AG04450 (cell line): ENCODE measurements around the gene PAX1. TPM values are rescaled to one million over a fixed set of nuclear protein-coding genes. Genes with fewer than 3 reads are reported as not detected.

ENCODE experiments used
- CTCF ChIA-PET: fragments of 300-600, 350-600 bp; formaldehyde crosslinking; extraction: SDS; loops from one replicate; lab custom pipeline; 2022; ENCODE audit warnings: antibody characterized with exemption, inconsistent platforms; lab: Charles Lee
- POLR2A ChIA-PET: fragments of 350-600 bp; formaldehyde crosslinking; extraction: SDS; loops from one replicate; lab custom pipeline; 2021; ENCODE audit warnings: antibody characterized with exemption, inconsistent platforms; lab: Yijun Ruan, JAX
- DNase-seq: peaks from one replicate; pipeline ENCODE4 v3.0.0-alpha.2; 2011; ENCODE audit warnings: low read depth, low spot score
- H3K27ac ChIP-seq: one replicate; pipeline ENCODE4 v1.5.1; 2012; ENCODE audit warnings: low read depth, low read length, control low read depth
- H3K27me3 ChIP-seq: one replicate; pipeline ENCODE4 v1.6.0; 2012; ENCODE audit warnings: low read length; ENCODE audit not compliant: control insufficient read depth, insufficient read depth
- H3K4me3 ChIP-seq: 2 replicates; pipeline ENCODE4 v1.5.1; 2011; ENCODE audit warnings: mild to moderate bottlenecking, low read depth, low read length, control low read depth
- H3K9me3 ChIP-seq: 2 replicates; pipeline ENCODE4 v1.5.1; 2012; ENCODE audit warnings: low read length; ENCODE audit not compliant: control insufficient read depth, insufficient read depth
- CTCF ChIP-seq: IDR thresholded peaks from 2 replicates; pipeline ENCODE4 v1.5.1; 2011; ENCODE audit warnings: low read depth, low read length, control low read depth, inconsistent platforms
- polyA plus RNA-seq: library from polyadenylated mRNA; depleted of rRNA; stranded (reverse); fragments of >200 nt; gene quantifications from 2 replicates; pipeline ENCODE4 v1.2.3, GENCODE V29; 2011

Gene PAX1
- polyA plus RNA-seq, 1 experiment: not detected

- no peak for DNase-seq
- no peak overlapping the region for H3K4me3 ChIP-seq
- H3K27ac ChIP-seq: no peak overlapping the region
- H3K27me3 ChIP-seq: peaks cover 57% of the 10 kb centered on the region
- TF ChIP-seq CTCF: no peak
- POLR2A ChIA-PET: no interaction called here
- H3K9me3 ChIP-seq: no peaks in the 10 kb centered on the region; the same call in 1 of the 2 replicates
- CTCF ChIA-PET: interaction anchor here (1.0 to 1.6 kb wide), 2 partner anchors 13 to 14 kb away, joined by 5 read pairs; no protein-coding TSS in a partner anchor
Measured at GRCh38 chr20:21706261-21707195, 1.1 kb downstream of the PAX1 start.

- H3K27ac ChIP-seq: no peak overlapping the region
- TF ChIP-seq CTCF: no peak
- ChIA-PET POLR2A (no interaction called here), CTCF (interaction anchor here (1.0 kb wide), 1 partner anchor 13 kb away, joined by 5 read pairs; no protein-coding TSS in a partner anchor)
- H3K27me3 ChIP-seq: peaks cover 52% of the 10 kb centered on the region
- H3K4me3 ChIP-seq: no peak overlapping the region
- no peak for DNase-seq
- H3K9me3 ChIP-seq: no peaks in the 10 kb centered on the region; the same call in 1 of the 2 replicates
Measured at GRCh38 chr20:21707267-21707666, 1.8 kb downstream of the PAX1 start.

DNA sequence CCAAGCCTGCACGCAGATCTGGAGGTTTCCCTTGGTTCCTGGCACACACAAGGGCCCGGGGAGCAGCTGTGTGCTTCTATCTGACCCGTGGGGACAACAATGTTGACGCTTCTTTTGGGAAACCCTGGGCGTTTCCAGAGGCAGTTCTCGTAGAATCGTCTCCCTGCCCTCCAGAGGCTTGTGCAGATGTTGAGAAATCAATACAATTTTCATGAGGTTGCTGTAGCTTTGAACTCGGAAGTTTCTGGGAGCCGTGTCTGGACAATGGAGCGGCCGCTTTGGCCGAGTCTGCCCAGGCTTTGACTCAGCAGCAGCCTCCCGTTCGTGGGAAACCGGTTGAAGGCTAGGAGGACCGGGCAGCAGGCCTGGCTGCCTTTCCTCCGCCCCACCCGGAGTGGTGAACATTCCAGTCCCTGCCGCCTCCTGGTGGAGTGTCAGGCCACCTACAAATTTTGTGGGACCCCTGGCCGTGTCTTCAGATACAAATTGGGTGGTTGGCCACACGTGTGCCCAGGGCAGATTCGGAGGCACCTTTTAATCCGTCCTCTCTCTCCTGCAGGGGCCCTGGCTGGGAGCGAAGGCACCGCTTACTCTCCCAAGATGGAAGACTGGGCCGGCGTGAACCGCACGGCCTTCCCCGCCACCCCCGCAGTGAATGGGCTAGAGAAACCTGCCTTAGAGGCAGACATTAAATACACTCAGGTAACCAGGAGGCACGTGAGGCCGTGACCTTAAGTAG lies 2.7 kb downstream of the PAX1 start:
- ChIA-PET CTCF (interaction anchor here (1.0 kb wide), 1 partner anchor 12 kb away, joined by 5 read pairs; no protein-coding TSS in a partner anchor), POLR2A (no interaction called here)
- Histone ChIP-seq H3K27ac (no peak overlapping the region), H3K27me3 (peaks cover 49% of the 10 kb centered on the region), H3K9me3 (no peaks in the 10 kb centered on the region; the same call in 1 of the 2 replicates), H3K4me3 (no peak overlapping the region)
- no peak for TF ChIP-seq CTCF
- no peak for DNase-seq

DNA sequence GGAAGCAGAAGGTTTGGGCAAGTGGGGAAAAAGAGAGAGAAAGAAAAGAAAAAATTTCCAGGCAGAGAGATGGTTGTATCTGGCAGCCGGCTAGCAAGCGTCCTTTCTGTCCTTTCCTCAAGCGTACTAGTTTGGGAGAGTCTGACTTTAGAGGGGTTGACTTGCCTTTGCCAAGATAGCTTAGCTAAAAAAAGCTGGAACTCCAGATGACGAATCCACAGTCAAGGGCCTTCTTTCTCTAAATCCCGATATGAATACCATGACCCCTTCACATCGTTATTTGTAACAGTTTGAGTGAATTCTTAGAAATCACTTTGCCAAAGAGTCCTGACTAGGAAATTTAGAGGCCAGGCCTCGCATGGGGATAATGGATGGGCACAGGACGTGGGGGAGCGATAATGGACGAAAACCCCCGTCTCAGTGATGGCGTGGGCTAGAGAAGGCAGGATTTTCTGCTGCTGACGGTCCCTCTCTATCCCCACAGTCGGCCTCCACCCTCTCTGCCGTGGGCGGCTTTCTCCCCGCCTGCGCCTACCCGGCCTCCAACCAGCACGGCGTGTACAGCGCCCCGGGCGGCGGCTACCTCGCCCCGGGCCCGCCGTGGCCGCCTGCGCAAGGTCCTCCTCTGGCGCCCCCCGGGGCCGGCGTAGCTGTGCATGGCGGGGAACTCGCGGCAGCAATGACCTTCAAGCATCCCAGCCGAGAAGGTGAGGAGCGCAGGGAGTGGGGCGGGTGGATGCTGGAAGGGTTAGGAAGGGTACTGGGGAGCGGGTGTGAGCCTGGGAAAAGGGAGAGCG lies 3.5 kb downstream of the PAX1 start:
- H3K27me3 ChIP-seq: peaks cover 48% of the 10 kb centered on the region
- no peaks in the 10 kb centered on the region; the same call in 1 of the 2 replicates for H3K9me3 ChIP-seq
- TF ChIP-seq CTCF: no peak
- no peak overlapping the region for H3K27ac ChIP-seq
- DNase-seq: no peak
- H3K4me3 ChIP-seq: no peak overlapping the region
- ChIA-PET CTCF (no interaction called here), POLR2A (no interaction called here)
